Panc1 (cell line): ENCODE data around the gene SRPK1. TPM values are rescaled to one million over a fixed set of nuclear protein-coding genes. Genes with fewer than 3 reads are reported as not detected.
A peak's percentile ranks its signal among the peaks of the same experiment; 100 is the strongest.

ENCODE experiments used
- ATAC-seq: fragments of 200-7000 bp; cut with Tn5 transposase; 2 replicates; pipeline ENCODE4 v1.9.1; 2020; ENCODE audit warnings: mild to moderate bottlenecking, moderate library complexity
- BruUV-seq: library from RNA; stranded (reverse); fragments of 400-500 nt; replicated peaks from 2 replicates; lab custom pipeline; 2021; lab: Mats Ljungman, UMichigan
- CTCF ChIA-PET: fragments of 300-600 bp; sonication (Branson Sonifier 250); formaldehyde crosslinking; loops from one replicate; lab custom pipeline; 2022; ENCODE audit warnings: antibody characterized with exemption; lab: Charles Lee
- POLR2A ChIA-PET: fragments of 300-600 bp; sonication (Branson Sonifier 250); formaldehyde crosslinking; loops from one replicate; lab custom pipeline; 2022; ENCODE audit warnings: antibody characterized with exemption; lab: Charles Lee
- DNase-seq: peaks from one replicate; pipeline ENCODE4 v3.0.0-alpha.2; 2010; ENCODE audit warnings: low read depth, low spot score
- H3K27ac ChIP-seq: 2 replicates; pipeline ENCODE4 v1.5.1; 2011; ENCODE audit warnings: mild to moderate bottlenecking, low read length, inconsistent platforms
- H3K27me3 ChIP-seq: fragments of 200-500 bp; sonication (Bioruptor generic); 2 replicates; pipeline ENCODE4 v1.6.0; 2014; ENCODE audit warnings: low read length, inconsistent platforms; ENCODE audit not compliant: control insufficient read depth, insufficient read depth
- H3K36me3 ChIP-seq: fragments of 200-500 bp; sonication (Bioruptor generic); 2 replicates; pipeline ENCODE4 v1.5.1; 2014; ENCODE audit warnings: inconsistent platforms, mild to moderate bottlenecking, low read length, moderate library complexity; ENCODE audit not compliant: control insufficient read depth, insufficient read depth
- H3K4me1 ChIP-seq: 2 replicates; pipeline ENCODE4 v1.5.1; 2011; ENCODE audit warnings: inconsistent platforms, mild to moderate bottlenecking, low read length, moderate library complexity; ENCODE audit not compliant: control insufficient read depth, insufficient read depth
- H3K4me3 ChIP-seq, 2 experiments: 2 replicates each; pipeline ENCODE4 v1.5.1; 2011 to 2012; ENCODE audit warnings: low read depth in 2 of 2, low read length in 2 of 2, mild to moderate bottlenecking in 2 of 2, inconsistent platforms in 1 of 2, moderate library complexity in 1 of 2
- H3K9me3 ChIP-seq: fragments of 200-500 bp; sonication (Bioruptor generic); 2 replicates; pipeline ENCODE4 v1.5.1; 2014; ENCODE audit warnings: low read depth, mild to moderate bottlenecking, inconsistent platforms, low read length, moderate library complexity; ENCODE audit not compliant: control insufficient read depth, insufficient read depth
- POLR2AphosphoS5 ChIP-seq: IDR thresholded peaks from 2 replicates; pipeline ENCODE4 v1.6.1; 2012; ENCODE audit warnings: mild to moderate bottlenecking, low read depth, low read length, moderate library complexity
- SIN3A ChIP-seq: IDR thresholded peaks from 2 replicates; pipeline ENCODE4 v1.6.1; 2012; ENCODE audit warnings: low read depth, mild to moderate bottlenecking, low read length, moderate library complexity, borderline replicate concordance; ENCODE audit not compliant: insufficient read depth
- TCF7L2 ChIP-seq: IDR thresholded peaks from 2 replicates; pipeline ENCODE4 v1.6.1; 2011; ENCODE audit warnings: mild to moderate bottlenecking, low read depth, low read length, inconsistent platforms
- in situ Hi-C: cut with HindIII; loops from 2 replicates; pipeline ENCODE4 v1.10.0; 2016; ENCODE audit warnings: low sequenced_read_pairs, low pct_unique_long_range_greater_than_20kb
- intact Hi-C: fragments of 100-400 bp; cut with micrococcal nuclease; formaldehyde crosslinking; loops from one replicate; pipeline ENCODE4 v1.10.0; 2022; ENCODE audit not compliant: unreplicated experiment
- total RNA-seq: library from RNA; stranded (reverse); gene quantifications from one replicate; pipeline ENCODE4 v1.2.1, GENCODE V29; 2021; ENCODE audit not compliant: unreplicated experiment
- TF ChIP-seq, protein P1 (sequence below): fragments of 450-650 bp; IDR thresholded peaks from 2 replicates; pipeline ENCODE4 v1.5.1; 2017; ENCODE audit warnings: mild to moderate bottlenecking
- TF ChIP-seq, protein P2 (sequence below), 2 experiments: IDR thresholded peaks; 2 replicates each; pipeline ENCODE4 v1.6.1; 2011 to 2012; ENCODE audit warnings: low read depth in 2 of 2, control low read depth in 1 of 2, low read length in 1 of 2, mild to moderate bottlenecking in 1 of 2, moderate library complexity in 1 of 2; ENCODE audit not compliant: insufficient read depth in 1 of 2

SRPK1 gene
- total RNA-seq, 1 experiment from 2014 or later = 68.3 TPM

DNA sequence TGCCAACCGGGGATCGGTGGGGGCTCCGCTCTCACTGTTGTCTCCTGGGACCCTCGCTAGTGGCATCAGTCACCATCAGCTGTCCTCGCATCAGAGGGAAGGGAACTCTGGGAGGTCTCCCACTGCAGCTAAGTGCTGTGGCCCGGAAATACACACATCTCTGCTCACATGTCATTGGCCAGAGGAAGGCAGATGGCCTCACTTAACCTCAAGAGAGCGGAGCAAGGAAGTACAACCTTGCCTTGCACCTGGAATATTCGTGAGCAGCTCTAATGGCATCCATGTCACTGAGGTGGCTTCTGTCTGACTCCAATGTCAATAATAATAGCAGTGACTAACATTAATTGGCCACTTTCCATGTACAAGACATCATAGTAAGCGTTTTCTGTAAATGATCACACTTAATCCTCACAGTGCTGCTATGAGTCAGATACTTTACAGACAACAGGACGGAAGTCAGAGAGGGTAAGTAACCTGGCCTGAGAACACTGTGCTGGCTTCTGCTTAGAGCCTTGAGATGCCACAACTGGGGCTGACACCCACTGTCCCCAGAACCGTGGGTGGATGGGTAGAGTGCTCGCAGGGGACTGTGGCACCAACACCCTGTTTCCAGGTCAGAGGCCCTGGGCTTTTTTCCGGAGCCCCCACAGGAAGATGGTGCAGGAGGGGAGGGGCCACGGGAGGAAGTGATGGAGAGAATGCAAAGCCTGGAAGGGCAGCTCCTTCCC is 109.8 kb downstream of the SRPK1 start:
- Histone ChIP-seq H3K4me3 (no peak overlapping the region), H3K27ac (no peak overlapping the region), H3K4me1 (peaks cover 5% of the 10 kb centered on the region; the same call in 1 of the 2 replicates), H3K36me3 (no peaks in the 10 kb centered on the region), H3K27me3 (0 out of 2 replicates have a peak, but pooled peaks cover 3% of the 10 kb centered on the region), H3K9me3 (no peaks in the 10 kb centered on the region)
- in situ Hi-C loops (no loop called here), intact Hi-C loops (no loop called here)
- peak; percentile 72 for DNase-seq
- TF ChIP-seq TCF7L2 (no peak), POLR2AphosphoS5 (no peak), SIN3A (no peak)
- TF ChIP-seq, protein P1, sequence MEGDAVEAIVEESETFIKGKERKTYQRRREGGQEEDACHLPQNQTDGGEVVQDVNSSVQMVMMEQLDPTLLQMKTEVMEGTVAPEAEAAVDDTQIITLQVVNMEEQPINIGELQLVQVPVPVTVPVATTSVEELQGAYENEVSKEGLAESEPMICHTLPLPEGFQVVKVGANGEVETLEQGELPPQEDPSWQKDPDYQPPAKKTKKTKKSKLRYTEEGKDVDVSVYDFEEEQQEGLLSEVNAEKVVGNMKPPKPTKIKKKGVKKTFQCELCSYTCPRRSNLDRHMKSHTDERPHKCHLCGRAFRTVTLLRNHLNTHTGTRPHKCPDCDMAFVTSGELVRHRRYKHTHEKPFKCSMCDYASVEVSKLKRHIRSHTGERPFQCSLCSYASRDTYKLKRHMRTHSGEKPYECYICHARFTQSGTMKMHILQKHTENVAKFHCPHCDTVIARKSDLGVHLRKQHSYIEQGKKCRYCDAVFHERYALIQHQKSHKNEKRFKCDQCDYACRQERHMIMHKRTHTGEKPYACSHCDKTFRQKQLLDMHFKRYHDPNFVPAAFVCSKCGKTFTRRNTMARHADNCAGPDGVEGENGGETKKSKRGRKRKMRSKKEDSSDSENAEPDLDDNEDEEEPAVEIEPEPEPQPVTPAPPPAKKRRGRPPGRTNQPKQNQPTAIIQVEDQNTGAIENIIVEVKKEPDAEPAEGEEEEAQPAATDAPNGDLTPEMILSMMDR = no peak
- TF ChIP-seq, protein P2, sequence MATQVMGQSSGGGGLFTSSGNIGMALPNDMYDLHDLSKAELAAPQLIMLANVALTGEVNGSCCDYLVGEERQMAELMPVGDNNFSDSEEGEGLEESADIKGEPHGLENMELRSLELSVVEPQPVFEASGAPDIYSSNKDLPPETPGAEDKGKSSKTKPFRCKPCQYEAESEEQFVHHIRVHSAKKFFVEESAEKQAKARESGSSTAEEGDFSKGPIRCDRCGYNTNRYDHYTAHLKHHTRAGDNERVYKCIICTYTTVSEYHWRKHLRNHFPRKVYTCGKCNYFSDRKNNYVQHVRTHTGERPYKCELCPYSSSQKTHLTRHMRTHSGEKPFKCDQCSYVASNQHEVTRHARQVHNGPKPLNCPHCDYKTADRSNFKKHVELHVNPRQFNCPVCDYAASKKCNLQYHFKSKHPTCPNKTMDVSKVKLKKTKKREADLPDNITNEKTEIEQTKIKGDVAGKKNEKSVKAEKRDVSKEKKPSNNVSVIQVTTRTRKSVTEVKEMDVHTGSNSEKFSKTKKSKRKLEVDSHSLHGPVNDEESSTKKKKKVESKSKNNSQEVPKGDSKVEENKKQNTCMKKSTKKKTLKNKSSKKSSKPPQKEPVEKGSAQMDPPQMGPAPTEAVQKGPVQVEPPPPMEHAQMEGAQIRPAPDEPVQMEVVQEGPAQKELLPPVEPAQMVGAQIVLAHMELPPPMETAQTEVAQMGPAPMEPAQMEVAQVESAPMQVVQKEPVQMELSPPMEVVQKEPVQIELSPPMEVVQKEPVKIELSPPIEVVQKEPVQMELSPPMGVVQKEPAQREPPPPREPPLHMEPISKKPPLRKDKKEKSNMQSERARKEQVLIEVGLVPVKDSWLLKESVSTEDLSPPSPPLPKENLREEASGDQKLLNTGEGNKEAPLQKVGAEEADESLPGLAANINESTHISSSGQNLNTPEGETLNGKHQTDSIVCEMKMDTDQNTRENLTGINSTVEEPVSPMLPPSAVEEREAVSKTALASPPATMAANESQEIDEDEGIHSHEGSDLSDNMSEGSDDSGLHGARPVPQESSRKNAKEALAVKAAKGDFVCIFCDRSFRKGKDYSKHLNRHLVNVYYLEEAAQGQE (IDR thresholded peaks at IDR 0.05; ENCODE audit: insufficient read depth in 1 of 2, low read depth in 2 of 2, low read length in 1 of 2) = no peak
- peak; percentile 71 for ATAC-seq
- ChIA-PET CTCF (no interaction called here), POLR2A (no interaction called here)
- BruUV-seq = no TSS peak

DNA sequence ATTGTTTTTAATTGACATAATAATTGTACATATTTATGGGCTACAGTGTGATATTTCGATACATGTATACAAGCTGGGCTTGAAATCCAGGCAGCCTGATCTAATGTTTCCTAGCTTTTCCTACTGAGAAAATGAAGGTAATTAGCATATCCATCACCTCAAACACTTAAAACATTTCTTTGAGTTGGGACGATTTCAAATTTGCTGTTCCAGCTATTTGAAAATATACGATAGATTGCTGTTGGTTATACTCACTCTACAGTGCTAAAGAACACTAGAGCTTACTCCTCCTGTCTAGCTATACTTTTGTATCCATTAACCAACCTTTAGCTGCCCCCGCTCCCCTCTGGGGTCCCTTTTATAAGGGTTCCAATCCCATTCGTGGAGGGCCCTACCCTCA is 111.1 kb downstream of the SRPK1 start:
- no TSS peak for BruUV-seq
- Histone ChIP-seq H3K27ac (no peak overlapping the region), H3K36me3 (no peaks in the 10 kb centered on the region), H3K4me1 (peaks cover 5% of the 10 kb centered on the region; the same call in 1 of the 2 replicates), H3K27me3 (peaks cover 3% of the 10 kb centered on the region; the same call in 1 of the 2 replicates), H3K4me3 (no peak overlapping the region), H3K9me3 (no peaks in the 10 kb centered on the region)
- in situ Hi-C loops = no loop called here
- no peak for TF ChIP-seq TCF7L2
- CTCF ChIA-PET = no interaction called here
- intact Hi-C loops = no loop called here
- no peak for DNase-seq
- POLR2A ChIA-PET = interaction anchor here (0.5 kb wide), 1 partner anchor 15 kb away, joined by 4 read pairs; no protein-coding TSS in a partner anchor
- no peak for ATAC-seq

DNA sequence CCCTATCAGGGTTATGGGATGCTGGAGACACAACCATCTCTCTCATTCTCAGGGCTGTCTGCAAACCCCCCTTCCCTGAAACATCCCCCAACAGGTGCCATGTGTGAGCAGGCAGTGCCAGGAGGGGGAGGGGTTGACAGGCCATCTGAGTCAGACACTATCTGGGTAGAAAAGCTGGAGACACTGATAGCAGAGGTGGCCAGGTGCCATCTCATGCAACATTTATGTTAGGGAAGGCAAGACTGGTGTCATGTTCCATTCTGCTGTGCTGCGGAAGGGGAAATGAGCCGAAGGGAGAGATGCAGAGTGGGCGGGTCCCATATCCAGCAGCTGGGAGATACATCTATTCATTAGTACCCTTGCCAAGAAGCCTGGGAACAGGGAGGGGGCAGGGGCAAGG is 112.2 kb downstream of the SRPK1 start:
- in situ Hi-C loops = no loop called here
- H3K4me1 ChIP-seq = peaks cover 5% of the 10 kb centered on the region; the same call in 1 of the 2 replicates
- BruUV-seq = no TSS peak
- intact Hi-C loops = no loop called here
- no peak overlapping the region for H3K27ac ChIP-seq
- ChIA-PET POLR2A (no interaction called here), CTCF (interaction anchor here (0.6 kb wide), 1 partner anchor 435 kb away, joined by 5 read pairs; no protein-coding TSS in a partner anchor)
- ATAC-seq (no peak), DNase-seq (no peak)
- TF ChIP-seq, protein P2 (IDR thresholded peaks at IDR 0.05; ENCODE audit: insufficient read depth in 1 of 2, low read depth in 2 of 2, low read length in 1 of 2) = no peak
- TF ChIP-seq, protein P1 = no peak
- no peak for TF ChIP-seq SIN3A
- TF ChIP-seq POLR2AphosphoS5 = no peak
- TF ChIP-seq TCF7L2 = no peak
- H3K9me3 ChIP-seq = no peaks in the 10 kb centered on the region
- H3K4me3 ChIP-seq = no peak overlapping the region
- no peaks in the 10 kb centered on the region for H3K36me3 ChIP-seq
- peaks cover 3% of the 10 kb centered on the region; the same call in 1 of the 2 replicates for H3K27me3 ChIP-seq
